ENCODE data around the gene ELF5.

DNA sequence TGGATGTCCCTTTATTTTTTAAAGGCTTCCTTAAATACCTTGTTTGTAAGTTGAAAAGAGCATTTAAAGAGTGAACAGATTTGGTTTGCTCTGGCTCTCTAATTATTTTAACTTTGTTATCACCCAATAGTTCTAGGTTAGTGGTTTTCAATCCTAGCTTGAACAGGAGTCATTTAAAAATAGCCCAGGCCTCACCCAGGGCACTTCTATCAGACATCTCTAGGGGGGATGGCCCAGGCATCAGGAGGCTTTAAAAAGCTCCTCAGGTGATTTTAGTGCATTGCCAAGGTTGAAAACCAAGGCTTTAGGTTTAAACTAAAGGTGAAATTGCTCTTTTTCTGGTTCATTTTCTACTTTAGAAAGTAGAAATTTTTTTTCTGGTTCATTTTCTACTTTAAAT lies 66.5 kb downstream of the ELF5 start:
- TF ChIP-seq, protein P1, sequence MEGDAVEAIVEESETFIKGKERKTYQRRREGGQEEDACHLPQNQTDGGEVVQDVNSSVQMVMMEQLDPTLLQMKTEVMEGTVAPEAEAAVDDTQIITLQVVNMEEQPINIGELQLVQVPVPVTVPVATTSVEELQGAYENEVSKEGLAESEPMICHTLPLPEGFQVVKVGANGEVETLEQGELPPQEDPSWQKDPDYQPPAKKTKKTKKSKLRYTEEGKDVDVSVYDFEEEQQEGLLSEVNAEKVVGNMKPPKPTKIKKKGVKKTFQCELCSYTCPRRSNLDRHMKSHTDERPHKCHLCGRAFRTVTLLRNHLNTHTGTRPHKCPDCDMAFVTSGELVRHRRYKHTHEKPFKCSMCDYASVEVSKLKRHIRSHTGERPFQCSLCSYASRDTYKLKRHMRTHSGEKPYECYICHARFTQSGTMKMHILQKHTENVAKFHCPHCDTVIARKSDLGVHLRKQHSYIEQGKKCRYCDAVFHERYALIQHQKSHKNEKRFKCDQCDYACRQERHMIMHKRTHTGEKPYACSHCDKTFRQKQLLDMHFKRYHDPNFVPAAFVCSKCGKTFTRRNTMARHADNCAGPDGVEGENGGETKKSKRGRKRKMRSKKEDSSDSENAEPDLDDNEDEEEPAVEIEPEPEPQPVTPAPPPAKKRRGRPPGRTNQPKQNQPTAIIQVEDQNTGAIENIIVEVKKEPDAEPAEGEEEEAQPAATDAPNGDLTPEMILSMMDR (IDR thresholded peaks at IDR 0.05), result no peak
- TF ChIP-seq ZFX (IDR thresholded peaks at IDR 0.05; ENCODE audit: borderline replicate concordance), result no peak
